ENCODE data around the gene PARD3B.

PARD3B gene

GRCh38 chr2:205141381-205141780 is 596.1 kb downstream of the PARD3B start:
- H3K27me3 ChIP-seq (ENCODE audit: insufficient read depth, poor library complexity, severe bottlenecking), result no peaks in the 10 kb centered on the region
- TF ChIP-seq CTCF (IDR thresholded peaks at IDR 0.05; ENCODE audit: insufficient read depth, low read length), result no peak
- no peak for TF ChIP-seq SPI1 (IDR thresholded peaks at IDR 0.05; ENCODE audit: borderline replicate concordance, low read depth)
- no peak for TF ChIP-seq REST (IDR thresholded peaks at IDR 0.05; ENCODE audit: insufficient replicate concordance, low read depth)
- TF ChIP-seq GABPA (IDR thresholded peaks at IDR 0.05; ENCODE audit: low read depth), result no peak
- TF ChIP-seq POLR2AphosphoS5 (IDR thresholded peaks at IDR 0.05; ENCODE audit: low read depth), result no peak
- no peak for DNase-seq (ENCODE audit: low read depth in 1 of 2, low spot score in 1 of 2)
- no peak overlapping the region for H3K27ac ChIP-seq (replicated peaks)
- H3K4me3 ChIP-seq (replicated peaks; ENCODE audit: insufficient read depth, low read length), result no peak overlapping the region

GRCh38 chr2:205145888-205146287 is 600.6 kb downstream of the PARD3B start:
- DNase-seq (ENCODE audit: low read depth in 1 of 2, low spot score in 1 of 2), result no peak
- TF ChIP-seq REST (IDR thresholded peaks at IDR 0.05; ENCODE audit: insufficient replicate concordance, low read depth) (no peak), CTCF (IDR thresholded peaks at IDR 0.05; ENCODE audit: insufficient read depth, low read length) (no peak), GABPA (IDR thresholded peaks at IDR 0.05; ENCODE audit: low read depth) (no peak), SPI1 (IDR thresholded peaks at IDR 0.05; ENCODE audit: borderline replicate concordance, low read depth) (no peak)
- no peak overlapping the region for H3K4me3 ChIP-seq (replicated peaks; ENCODE audit: insufficient read depth, low read length)
- no peak overlapping the region for H3K27ac ChIP-seq (replicated peaks)
- no peaks in the 10 kb centered on the region for H3K27me3 ChIP-seq (ENCODE audit: insufficient read depth, poor library complexity, severe bottlenecking)

GRCh38 chr2:205148755-205149154 is 603.5 kb downstream of the PARD3B start:
- H3K27me3 ChIP-seq (ENCODE audit: insufficient read depth, poor library complexity, severe bottlenecking), result no peaks in the 10 kb centered on the region
- no peak for DNase-seq (ENCODE audit: low read depth in 1 of 2, low spot score in 1 of 2)
- no peak for TF ChIP-seq POLR2AphosphoS5 (IDR thresholded peaks at IDR 0.05; ENCODE audit: low read depth)
- no peak for TF ChIP-seq GABPA (IDR thresholded peaks at IDR 0.05; ENCODE audit: low read depth)
- no peak for TF ChIP-seq CTCF (IDR thresholded peaks at IDR 0.05; ENCODE audit: insufficient read depth, low read length)
- no peak for TF ChIP-seq SPI1 (IDR thresholded peaks at IDR 0.05; ENCODE audit: borderline replicate concordance, low read depth)
- no peak for TF ChIP-seq REST (IDR thresholded peaks at IDR 0.05; ENCODE audit: insufficient replicate concordance, low read depth)
- H3K4me3 ChIP-seq (replicated peaks; ENCODE audit: insufficient read depth, low read length), result no peak overlapping the region
- H3K27ac ChIP-seq (replicated peaks), result no peak overlapping the region
